GM11168 (cell line): ENCODE data around the gene TCP11.

ENCODE experiments used
- in situ Hi-C: fragments of 300-500 bp; cut with MboI; formaldehyde crosslinking; loops from one replicate; pipeline ENCODE4 v1.12.0; 2022; ENCODE audit warnings: low sequenced_read_pairs; ENCODE audit not compliant: unreplicated experiment

TCP11 gene

GRCh38 chr6:35105078-35105477, 36.1 kb downstream of the TCP11 start:
- in situ Hi-C loops = no loop called here

GRCh38 chr6:35099116-35099515, 42.0 kb downstream of the TCP11 start:
- in situ Hi-C loops = no loop called here

- in situ Hi-C loops = no loop called here
Measured at GRCh38 chr6:35096129-35096862, 44.8 kb downstream of the TCP11 start.

GRCh38 chr6:35094183-35094582, 47.0 kb downstream of the TCP11 start:
- in situ Hi-C loops = no loop called here

GRCh38 chr6:35093783-35094182, 47.4 kb downstream of the TCP11 start:
- in situ Hi-C loops = no loop called here

- in situ Hi-C loops = no loop called here
Measured at GRCh38 chr6:35093118-35093445, 48.1 kb downstream of the TCP11 start.

GRCh38 chr6:35092362-35093117, 48.6 kb downstream of the TCP11 start:
- in situ Hi-C loops = no loop called here

- in situ Hi-C loops = no loop called here
Measured at GRCh38 chr6:35091346-35092083, 49.6 kb downstream of the TCP11 start.

- in situ Hi-C loops = no loop called here
Measured at GRCh38 chr6:35090734-35091133, 50.4 kb downstream of the TCP11 start.

- in situ Hi-C loops = no loop called here
Measured at GRCh38 chr6:35089935-35090505, 51.1 kb downstream of the TCP11 start.

- in situ Hi-C loops = no loop called here
Measured at GRCh38 chr6:35089216-35089934, 51.8 kb downstream of the TCP11 start.

GRCh38 chr6:35088281-35089215, 52.6 kb downstream of the TCP11 start:
- in situ Hi-C loops = no loop called here

- in situ Hi-C loops = no loop called here
Measured at GRCh38 chr6:35087361-35088280, 53.5 kb downstream of the TCP11 start.

GRCh38 chr6:35086636-35087360, 54.3 kb downstream of the TCP11 start:
- in situ Hi-C loops = no loop called here

- in situ Hi-C loops = no loop called here
Measured at GRCh38 chr6:35086282-35086632, 54.9 kb downstream of the TCP11 start.

- in situ Hi-C loops = no loop called here
Measured at GRCh38 chr6:35085359-35086281, 55.5 kb downstream of the TCP11 start.
